CD14-positive monocyte (primary cell): ENCODE results near the gene PCARE. TPM values are rescaled to one million over a fixed set of nuclear protein-coding genes. Genes with fewer than 3 reads are reported as not detected.

ENCODE experiments used
- DNase-seq, 3 donors: peaks; one replicate each; pipeline ENCODE4 v3.0.0-alpha.2; 2011 to 2022
- H2AFZ ChIP-seq: 2 replicates; pipeline ENCODE4 v1.6.0; 2012; ENCODE audit warnings: mild to moderate bottlenecking, low read depth, low read length, inconsistent platforms; ENCODE audit not compliant: insufficient read depth, poor library complexity, severe bottlenecking
- H3K27ac ChIP-seq, 2 donors: 1 replicate in 1 of 2; 2 replicates in 1 of 2; pipeline ENCODE4 v1.5.1; 2012 to 2013; ENCODE audit warnings: low read length in 2 of 2, control low read depth in 1 of 2, inconsistent platforms in 1 of 2, low read depth in 1 of 2, mild to moderate bottlenecking in 1 of 2
- H3K27me3 ChIP-seq, 2 donors: one replicate each; pipeline versions ENCODE4 v1.6.0 to v1.6.1; 2011 to 2013; ENCODE audit warnings: low read length in 2 of 2; ENCODE audit not compliant: control insufficient read depth in 2 of 2, insufficient read depth in 2 of 2
- H3K36me3 ChIP-seq, 2 donors: replicated peaks in 1 of 2; 1 replicate in 1 of 2; 2 replicates in 1 of 2; pipeline versions ENCODE4 v1.5.1 to v1.6.1; 2012 to 2013; ENCODE audit warnings: low read length in 2 of 2, control low read depth in 1 of 2, inconsistent platforms in 1 of 2, mild to moderate bottlenecking in 1 of 2; ENCODE audit not compliant: insufficient read depth in 2 of 2, control insufficient read depth in 1 of 2
- H3K4me1 ChIP-seq, 2 donors: 1 replicate in 1 of 2; 2 replicates in 1 of 2; pipeline versions ENCODE4 v1.5.1 to v1.6.1; 2012 to 2013; ENCODE audit warnings: low read length in 2 of 2, control low read depth in 1 of 2, inconsistent platforms in 1 of 2, mild to moderate bottlenecking in 1 of 2, moderate library complexity in 1 of 2; ENCODE audit not compliant: insufficient read depth in 2 of 2, control insufficient read depth in 1 of 2
- H3K4me2 ChIP-seq: replicated peaks from 2 replicates; pipeline ENCODE3; 2012; ENCODE audit warnings: low read length, moderate library complexity, mild to moderate bottlenecking; ENCODE audit not compliant: poor library complexity, severe bottlenecking; ENCODE audit errors: extremely low read depth
- H3K4me3 ChIP-seq, 3 experiments: fragments of 200-600 bp in 1 of 3; sonication (generic) in 1 of 3; replicated peaks in 1 of 3; 1 replicate in 2 of 3; 2 replicates in 1 of 3; pipeline ENCODE4 v1.5.1; 2011 to 2013; ENCODE audit warnings: low read length in 3 of 3, mild to moderate bottlenecking in 3 of 3, control low read depth in 2 of 3, low read depth in 2 of 3, inconsistent platforms in 1 of 3, moderate library complexity in 1 of 3
- H3K79me2 ChIP-seq: 2 replicates; pipeline ENCODE4 v1.6.0; 2012; ENCODE audit warnings: mild to moderate bottlenecking, control low read depth, inconsistent platforms, low read length, moderate library complexity; ENCODE audit not compliant: insufficient read depth
- H3K9ac ChIP-seq: 2 replicates; pipeline ENCODE4 v1.6.0; 2017; ENCODE audit warnings: low read length, mild to moderate bottlenecking; ENCODE audit not compliant: insufficient read depth, poor library complexity, severe bottlenecking
- H3K9me3 ChIP-seq, 2 donors: replicated peaks in 1 of 2; 1 replicate in 1 of 2; 2 replicates in 1 of 2; pipeline versions ENCODE4 v1.5.1 to v1.6.1; 2012 to 2013; ENCODE audit warnings: low read length in 2 of 2, control low read depth in 1 of 2; ENCODE audit not compliant: control insufficient read depth in 1 of 2, insufficient read depth in 1 of 2
- H4K20me1 ChIP-seq: 2 replicates; pipeline ENCODE4 v1.6.0; 2012; ENCODE audit warnings: mild to moderate bottlenecking, low read length, control low read depth, moderate library complexity; ENCODE audit not compliant: insufficient read depth
- H3K27ac Mint-ChIP-seq, 7 donors: one replicate each; pipeline ENCODE4 v1.8.0; 2020; ENCODE audit warnings: mild to moderate bottlenecking in 7 of 7, mixed read lengths in 7 of 7, moderate library complexity in 6 of 7, inconsistent platforms in 2 of 7
- H3K27me3 Mint-ChIP-seq, 3 donors: one replicate each; pipeline ENCODE4 v1.8.0; 2021 to 2022; ENCODE audit warnings: low read depth in 3 of 3, mild to moderate bottlenecking in 3 of 3, mixed read lengths in 3 of 3, moderate library complexity in 3 of 3, inconsistent platforms in 1 of 3
- H3K36me3 Mint-ChIP-seq, 2 donors: one replicate each; pipeline ENCODE4 v1.8.0; 2020; ENCODE audit warnings: mixed read lengths in 2 of 2, inconsistent platforms in 1 of 2, mild to moderate bottlenecking in 1 of 2
- H3K4me1 Mint-ChIP-seq: one replicate; pipeline ENCODE4 v1.8.0; 2020; ENCODE audit warnings: mild to moderate bottlenecking, mixed read lengths
- H3K4me3 Mint-ChIP-seq, 2 donors: one replicate each; pipeline ENCODE4 v1.8.0; 2020; ENCODE audit warnings: mild to moderate bottlenecking in 2 of 2, mixed read lengths in 2 of 2, moderate library complexity in 1 of 2
- H3K9me3 Mint-ChIP-seq, 7 donors: one replicate each; pipeline ENCODE4 v1.8.0; 2020 to 2022; ENCODE audit warnings: mixed read lengths in 7 of 7, mild to moderate bottlenecking in 6 of 7, moderate library complexity in 6 of 7, inconsistent platforms in 2 of 7
- WGBS: methylation state at CpG from one replicate; pipeline ENCODE4 v1.1.5; 2013; ENCODE audit warnings: missing lambda C conversion rate; ENCODE audit not compliant: insufficient coverage; 5-methylcytosine and 5-hydroxymethylcytosine counted together
- intact Hi-C, 2 donors: fragments of 100-400 bp; cut with micrococcal nuclease; formaldehyde crosslinking; loops; one replicate each; pipeline versions ENCODE4 v1.15.0 to v1.15.1; 2023
- polyA plus RNA-seq, 3 donors: library from polyadenylated mRNA; depleted of rRNA in 1 of 3; unstranded in 2 of 3; stranded (reverse) in 1 of 3; fragments of 300-500 nt in 2 of 3; fragments of >200 nt in 1 of 3; fragmentation: Illumina TruSeq in 2 of 3; gene quantifications; 1 replicate in 2 of 3; 2 replicates in 1 of 3; pipeline ENCODE4 v1.2.3, GENCODE V29; 2012 to 2021
- TF ChIP-seq, protein P1 (sequence below): fragments of 200-600 bp; IDR thresholded peaks from one replicate; pipeline ENCODE4 v1.8.0; 2022; ENCODE audit warnings: antibody characterized with exemption, mild to moderate bottlenecking

The PCARE gene
- polyA plus RNA-seq, 3 donors, result not detected

DNA sequence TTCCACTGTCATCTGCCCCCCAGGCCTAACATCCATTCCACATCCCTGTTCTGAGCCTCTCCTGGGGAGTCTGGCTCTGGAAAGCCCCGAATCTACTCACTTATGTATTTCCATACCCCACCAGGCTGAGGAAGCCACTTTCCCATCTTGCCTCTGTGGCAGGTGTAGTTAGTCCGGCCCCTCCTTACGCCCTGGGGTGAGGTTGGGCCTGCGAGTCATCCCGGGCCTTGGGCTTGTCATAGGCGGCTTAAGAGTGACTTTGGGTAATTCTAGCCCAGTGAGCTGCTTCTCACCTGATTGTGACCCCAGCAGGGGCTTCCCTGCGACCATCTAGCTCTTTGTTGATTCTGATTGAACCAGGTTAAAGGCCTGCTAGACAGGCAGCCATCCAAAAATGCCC lies 21.1 kb downstream of the PCARE start:
- no peaks in the 10 kb centered on the region for H3K36me3 ChIP-seq
- DNase-seq, result no peak
- no peak overlapping the region for H3K4me3 ChIP-seq
- TF ChIP-seq, protein P1, sequence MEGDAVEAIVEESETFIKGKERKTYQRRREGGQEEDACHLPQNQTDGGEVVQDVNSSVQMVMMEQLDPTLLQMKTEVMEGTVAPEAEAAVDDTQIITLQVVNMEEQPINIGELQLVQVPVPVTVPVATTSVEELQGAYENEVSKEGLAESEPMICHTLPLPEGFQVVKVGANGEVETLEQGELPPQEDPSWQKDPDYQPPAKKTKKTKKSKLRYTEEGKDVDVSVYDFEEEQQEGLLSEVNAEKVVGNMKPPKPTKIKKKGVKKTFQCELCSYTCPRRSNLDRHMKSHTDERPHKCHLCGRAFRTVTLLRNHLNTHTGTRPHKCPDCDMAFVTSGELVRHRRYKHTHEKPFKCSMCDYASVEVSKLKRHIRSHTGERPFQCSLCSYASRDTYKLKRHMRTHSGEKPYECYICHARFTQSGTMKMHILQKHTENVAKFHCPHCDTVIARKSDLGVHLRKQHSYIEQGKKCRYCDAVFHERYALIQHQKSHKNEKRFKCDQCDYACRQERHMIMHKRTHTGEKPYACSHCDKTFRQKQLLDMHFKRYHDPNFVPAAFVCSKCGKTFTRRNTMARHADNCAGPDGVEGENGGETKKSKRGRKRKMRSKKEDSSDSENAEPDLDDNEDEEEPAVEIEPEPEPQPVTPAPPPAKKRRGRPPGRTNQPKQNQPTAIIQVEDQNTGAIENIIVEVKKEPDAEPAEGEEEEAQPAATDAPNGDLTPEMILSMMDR, result no peak
- no peaks in the 10 kb centered on the region for H3K27me3 ChIP-seq
- H3K36me3 Mint-ChIP-seq, result no peaks in the 10 kb centered on the region
- H3K4me3 Mint-ChIP-seq, result no peak overlapping the region
- no peak overlapping the region for H3K9ac ChIP-seq
- WGBS, result 90% methylated on average over 6 of the region's 7 CpGs
- H3K27ac ChIP-seq, result no peak overlapping the region
- H3K27me3 Mint-ChIP-seq, result peaks cover 0 to 4% (median 1%) of the 10 kb centered on the region in 3 donors
- no peaks in the 10 kb centered on the region for H3K9me3 Mint-ChIP-seq
- H3K4me1 ChIP-seq, result no peaks in the 10 kb centered on the region
- no peaks in the 10 kb centered on the region for H4K20me1 ChIP-seq
- intact Hi-C loops, result no loop called here
- H2AFZ ChIP-seq, result no peak overlapping the region
- H3K27ac Mint-ChIP-seq, result no peak overlapping the region
- no peaks in the 10 kb centered on the region for H3K9me3 ChIP-seq
- no peaks in the 10 kb centered on the region for H3K79me2 ChIP-seq
- H3K4me1 Mint-ChIP-seq, result peaks cover 3% of the 10 kb centered on the region
- H3K4me2 ChIP-seq, result no peak overlapping the region

DNA sequence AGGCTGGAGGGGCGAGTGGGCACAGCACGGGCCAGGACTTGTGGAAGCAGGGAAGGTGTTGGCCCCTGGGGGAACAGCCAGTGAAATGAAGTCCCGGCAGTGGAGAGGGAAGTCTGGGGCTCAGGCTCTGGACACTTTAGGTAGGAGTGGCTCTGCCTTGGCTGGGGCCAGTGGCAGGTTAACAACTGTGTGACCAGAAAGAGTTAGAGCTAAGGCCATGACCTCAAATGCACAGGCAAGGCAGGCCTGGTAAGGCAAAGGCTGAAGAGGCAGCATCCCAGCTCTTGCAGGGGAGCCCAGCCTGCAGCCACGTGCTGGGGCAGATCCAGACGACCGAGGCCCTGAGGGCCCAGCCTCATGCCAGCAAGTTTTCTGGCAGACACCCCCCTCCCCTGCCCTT lies 21.5 kb downstream of the PCARE start:
- TF ChIP-seq, protein P1, result no peak
- Mint-ChIP-seq H3K4me3 (no peak overlapping the region), H3K27ac (no peak overlapping the region), H3K36me3 (no peaks in the 10 kb centered on the region), H3K4me1 (peaks cover 3% of the 10 kb centered on the region), H3K27me3 (peaks cover 0 to 4% (median 1%) of the 10 kb centered on the region in 3 donors), H3K9me3 (no peaks in the 10 kb centered on the region)
- no peak for DNase-seq
- Histone ChIP-seq H3K9ac (no peak overlapping the region), H3K9me3 (no peaks in the 10 kb centered on the region), H3K4me1 (no peaks in the 10 kb centered on the region), H3K79me2 (no peaks in the 10 kb centered on the region), H3K27ac (no peak overlapping the region), H4K20me1 (no peaks in the 10 kb centered on the region), H3K4me3 (no peak overlapping the region), H3K36me3 (no peaks in the 10 kb centered on the region), H2AFZ (no peak overlapping the region), H3K4me2 (no peak overlapping the region), H3K27me3 (no peaks in the 10 kb centered on the region)
- WGBS, result 94% methylated on average over 6 of the region's 6 CpGs
- intact Hi-C loops, result no loop called here
